ENCODE results near the gene CARNS1. TPM values are rescaled to one million over a fixed set of nuclear protein-coding genes. Genes with fewer than 3 reads are reported as not detected.

The CARNS1 gene
- total RNA-seq, 6 donors from 2014 or later: 0.49 to 4.2 (median 0.89) TPM

- TF ChIP-seq POLR2AphosphoS5 (IDR thresholded peaks at IDR 0.05) (no peak), CTCF (IDR thresholded peaks at IDR 0.05) (no peak), EP300 (IDR thresholded peaks at IDR 0.05) (no peak), POLR2A (IDR thresholded peaks at IDR 0.05) (no peak)
- Histone ChIP-seq H3K36me3 (no peaks in the 10 kb centered on the region), H3K9me3 (no peaks in the 10 kb centered on the region), H3K27me3 (no peaks in the 10 kb centered on the region), H3K27ac (no peak overlapping the region), H3K4me3 (no peak overlapping the region), H3K4me1 (peaks cover 31 to 45% (median 35%) of the 10 kb centered on the region in 4 donors)
- ATAC-seq (ENCODE audit: low FRiP score in 2 of 2) (no peak), DNase-seq (no peak)
- WGBS, 2 donors: 57 to 60% methylated on average over 11 to 15 of the region's 15 CpGs
Observed at GRCh38 chr11:67375320-67376055, 40.0 kb upstream of the CARNS1 start.

DNA sequence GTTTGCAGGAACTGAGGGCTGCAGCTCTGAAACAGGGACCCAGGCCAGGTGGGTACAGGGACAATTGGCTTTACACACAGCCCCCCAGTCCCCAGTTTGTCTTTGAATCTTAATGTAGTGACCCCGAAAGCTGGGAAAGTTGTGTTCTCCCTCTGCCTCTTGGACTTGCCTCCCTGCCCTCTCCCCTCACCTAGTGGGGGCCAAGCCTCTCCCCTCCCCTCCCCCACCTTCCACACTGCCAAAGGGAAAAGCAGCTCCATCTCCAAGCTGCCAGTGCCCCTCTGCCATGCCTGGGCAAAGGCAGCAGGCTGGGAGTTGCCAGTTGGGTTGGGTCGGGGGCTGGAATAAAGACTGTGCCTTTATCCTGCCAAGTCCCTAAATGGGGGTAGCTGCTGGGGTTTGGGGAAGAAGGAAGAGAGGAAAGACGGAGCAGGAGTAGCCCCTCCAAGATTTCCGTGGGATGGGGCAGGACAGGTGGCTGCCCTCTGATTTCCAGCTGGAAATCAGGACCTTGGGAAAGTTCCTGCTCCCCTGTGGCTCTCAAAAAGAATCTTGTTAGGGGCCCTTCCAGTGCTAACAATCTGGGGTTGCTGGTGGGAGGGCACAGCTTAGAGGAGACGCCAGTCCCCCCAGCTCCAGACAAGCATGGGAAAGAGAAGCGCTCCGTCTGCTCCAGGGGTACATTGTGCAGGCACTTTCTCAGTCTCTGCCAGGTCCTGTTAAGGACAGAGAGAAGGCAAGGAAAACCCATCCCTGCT is 39.2 kb upstream of the CARNS1 start:
- H3K27ac ChIP-seq: no peak overlapping the region
- DNase-seq (no peak), ATAC-seq (ENCODE audit: low FRiP score in 2 of 2) (no peak)
- H3K36me3 ChIP-seq: no peaks in the 10 kb centered on the region
- TF ChIP-seq POLR2A (IDR thresholded peaks at IDR 0.05) (no peak), CTCF (IDR thresholded peaks at IDR 0.05) (no peak), EP300 (IDR thresholded peaks at IDR 0.05) (no peak), POLR2AphosphoS5 (IDR thresholded peaks at IDR 0.05) (no peak)
- no peak overlapping the region for H3K4me3 ChIP-seq
- 84 to 86% methylated on average over 6 to 7 of the region's 7 CpGs for WGBS, 2 donors
- H3K27me3 ChIP-seq: no peaks in the 10 kb centered on the region
- H3K9me3 ChIP-seq: no peaks in the 10 kb centered on the region
- peaks cover 24 to 44% (median 28%) of the 10 kb centered on the region in 4 donors for H3K4me1 ChIP-seq

- Histone ChIP-seq H3K4me3 (no peak overlapping the region), H3K27ac (no peak overlapping the region), H3K9me3 (no peaks in the 10 kb centered on the region), H3K4me1 (peaks cover 15 to 42% (median 22%) of the 10 kb centered on the region in 4 donors), H3K27me3 (no peaks in the 10 kb centered on the region), H3K36me3 (no peaks in the 10 kb centered on the region)
- WGBS, 2 donors: 85 to 93% methylated on average over 2 to 6 of the region's 6 CpGs
- DNase-seq (no peak), ATAC-seq (ENCODE audit: low FRiP score in 2 of 2) (no peak)
- no peak for TF ChIP-seq CTCF (IDR thresholded peaks at IDR 0.05)
- no peak for TF ChIP-seq POLR2A (IDR thresholded peaks at IDR 0.05)
- TF ChIP-seq POLR2AphosphoS5 (IDR thresholded peaks at IDR 0.05): no peak
- no peak for TF ChIP-seq EP300 (IDR thresholded peaks at IDR 0.05)
Observed at GRCh38 chr11:67376873-67377808, 38.3 kb upstream of the CARNS1 start.

- peaks cover 16 to 41% (median 25%) of the 10 kb centered on the region in 4 donors for H3K4me1 ChIP-seq
- WGBS, 2 donors: 93 to 95% methylated on average over 4 of the region's 4 CpGs
Observed at GRCh38 chr11:67378544-67378943, 36.9 kb upstream of the CARNS1 start.

More at GRCh38 chr11:67378544-67378943, 36.9 kb upstream of the CARNS1 start:
- Histone ChIP-seq H3K4me3 (no peak overlapping the region), H3K9me3 (no peaks in the 10 kb centered on the region), H3K27me3 (no peaks in the 10 kb centered on the region), H3K36me3 (no peaks in the 10 kb centered on the region), H3K27ac (no peak overlapping the region)
- DNase-seq: no peak
- ATAC-seq (ENCODE audit: low FRiP score in 2 of 2): no peak
- TF ChIP-seq EP300 (IDR thresholded peaks at IDR 0.05) (no peak), CTCF (IDR thresholded peaks at IDR 0.05) (no peak), POLR2AphosphoS5 (IDR thresholded peaks at IDR 0.05) (no peak), POLR2A (IDR thresholded peaks at IDR 0.05) (no peak)

Measured in upper lobe of left lung (tissue), 6 donors.